IPS-NIHi11 (cell line): ENCODE results near the gene C13orf42.

ENCODE experiments used
- DNase-seq: peaks from one replicate; pipeline ENCODE4 v3.0.0; 2012; ENCODE audit warnings: mixed read lengths, low spot score

Gene C13orf42

GRCh38 chr13:51033421-51034185 lies 77.5 kb downstream of the C13orf42 start:
- no peak for DNase-seq

- DNase-seq: no peak
Observed at GRCh38 chr13:51032831-51033230, 78.2 kb downstream of the C13orf42 start.
